Neural cell (in vitro differentiated cells): ENCODE measurements around the gene THEM4.

Experiments
- CTCF ChIP-seq: fragments of 450-650 bp; IDR thresholded peaks from 2 replicates; pipeline ENCODE4 v1.5.1; 2014; ENCODE audit warnings: antibody characterized with exemption, mild to moderate bottlenecking, moderate library complexity; ENCODE audit not compliant: poor library complexity, severe bottlenecking
- EP300 ChIP-seq: fragments of 450-650 bp; conservative IDR thresholded peaks from 2 replicates; pipeline ENCODE4 v1.6.1; 2014; ENCODE audit warnings: antibody characterized with exemption, mild to moderate bottlenecking, moderate library complexity; ENCODE audit not compliant: poor library complexity, severe bottlenecking
- EZH2 ChIP-seq: fragments of 200-600, 300-800 bp; shearing (Covaris generic), sonication (generic); IDR thresholded peaks from 2 replicates; pipeline ENCODE4 v1.6.1; 2014; ENCODE audit warnings: antibody characterized with exemption, low read length, borderline replicate concordance, mild to moderate bottlenecking; ENCODE audit not compliant: insufficient read depth, poor library complexity, severe bottlenecking
- MXI1 ChIP-seq: fragments of 450-650 bp; conservative IDR thresholded peaks from 2 replicates; pipeline ENCODE4 v1.6.1; 2014; ENCODE audit warnings: antibody characterized with exemption, mild to moderate bottlenecking; ENCODE audit not compliant: poor library complexity, severe bottlenecking
- POLR2AphosphoS5 ChIP-seq: IDR thresholded peaks from 2 replicates; pipeline ENCODE4 v1.6.1; 2012
- RAD21 ChIP-seq: fragments of 450-650 bp; conservative IDR thresholded peaks from 2 replicates; pipeline ENCODE4 v1.6.1; 2014; ENCODE audit warnings: antibody characterized with exemption, mild to moderate bottlenecking, moderate library complexity
- SMC3 ChIP-seq: fragments of 450-650 bp; conservative IDR thresholded peaks from 2 replicates; pipeline ENCODE4 v1.6.1; 2014; ENCODE audit warnings: antibody characterized with exemption, mild to moderate bottlenecking, moderate library complexity; ENCODE audit not compliant: poor library complexity
- TAF1 ChIP-seq: IDR thresholded peaks from 2 replicates; pipeline ENCODE4 v1.6.1; 2012; ENCODE audit warnings: low read depth
- TF ChIP-seq, protein P1 (sequence below): IDR thresholded peaks from 2 replicates; pipeline ENCODE4 v1.6.1; 2012; ENCODE audit warnings: borderline replicate concordance

DNA sequence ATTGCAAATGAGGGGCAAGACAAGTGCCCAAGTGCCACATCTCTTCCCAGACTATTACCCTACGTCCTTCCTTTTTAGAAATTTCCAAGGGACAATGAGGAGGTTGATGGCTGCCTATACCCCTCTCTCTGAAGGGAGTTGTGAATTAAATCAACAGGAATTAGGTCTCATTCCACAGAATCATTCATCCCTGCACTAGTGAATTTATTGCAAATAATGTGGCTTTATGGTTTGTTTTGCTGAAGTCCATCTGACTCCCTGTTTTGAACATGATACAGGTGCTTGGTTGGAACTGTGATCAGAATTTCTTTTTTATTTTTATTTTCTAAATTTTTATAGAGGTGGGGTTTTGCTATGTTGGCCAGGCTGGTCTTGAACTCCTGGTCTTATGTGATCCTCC, 34.3 kb upstream of the THEM4 start:
- TF ChIP-seq CTCF: no peak
- no peak for TF ChIP-seq EP300
- TF ChIP-seq TAF1: no peak
- TF ChIP-seq EZH2: no peak
- no peak for TF ChIP-seq POLR2AphosphoS5
- TF ChIP-seq, protein P1, sequence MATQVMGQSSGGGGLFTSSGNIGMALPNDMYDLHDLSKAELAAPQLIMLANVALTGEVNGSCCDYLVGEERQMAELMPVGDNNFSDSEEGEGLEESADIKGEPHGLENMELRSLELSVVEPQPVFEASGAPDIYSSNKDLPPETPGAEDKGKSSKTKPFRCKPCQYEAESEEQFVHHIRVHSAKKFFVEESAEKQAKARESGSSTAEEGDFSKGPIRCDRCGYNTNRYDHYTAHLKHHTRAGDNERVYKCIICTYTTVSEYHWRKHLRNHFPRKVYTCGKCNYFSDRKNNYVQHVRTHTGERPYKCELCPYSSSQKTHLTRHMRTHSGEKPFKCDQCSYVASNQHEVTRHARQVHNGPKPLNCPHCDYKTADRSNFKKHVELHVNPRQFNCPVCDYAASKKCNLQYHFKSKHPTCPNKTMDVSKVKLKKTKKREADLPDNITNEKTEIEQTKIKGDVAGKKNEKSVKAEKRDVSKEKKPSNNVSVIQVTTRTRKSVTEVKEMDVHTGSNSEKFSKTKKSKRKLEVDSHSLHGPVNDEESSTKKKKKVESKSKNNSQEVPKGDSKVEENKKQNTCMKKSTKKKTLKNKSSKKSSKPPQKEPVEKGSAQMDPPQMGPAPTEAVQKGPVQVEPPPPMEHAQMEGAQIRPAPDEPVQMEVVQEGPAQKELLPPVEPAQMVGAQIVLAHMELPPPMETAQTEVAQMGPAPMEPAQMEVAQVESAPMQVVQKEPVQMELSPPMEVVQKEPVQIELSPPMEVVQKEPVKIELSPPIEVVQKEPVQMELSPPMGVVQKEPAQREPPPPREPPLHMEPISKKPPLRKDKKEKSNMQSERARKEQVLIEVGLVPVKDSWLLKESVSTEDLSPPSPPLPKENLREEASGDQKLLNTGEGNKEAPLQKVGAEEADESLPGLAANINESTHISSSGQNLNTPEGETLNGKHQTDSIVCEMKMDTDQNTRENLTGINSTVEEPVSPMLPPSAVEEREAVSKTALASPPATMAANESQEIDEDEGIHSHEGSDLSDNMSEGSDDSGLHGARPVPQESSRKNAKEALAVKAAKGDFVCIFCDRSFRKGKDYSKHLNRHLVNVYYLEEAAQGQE: no peak
- no peak for TF ChIP-seq RAD21
- TF ChIP-seq SMC3: no peak
- no peak for TF ChIP-seq MXI1
